OCI-LY3 (cell line): ENCODE measurements around the gene RAP2A.

Experiments
- CTCF ChIP-seq: fragments of 200-600, 300-600 bp; sonication (generic); IDR thresholded peaks from 2 replicates; pipeline ENCODE4 v1.5.1; 2014; ENCODE audit warnings: antibody characterized with exemption, low read length, low read depth
- EZH2phosphoT487 ChIP-seq: fragments of 200-600 bp; shearing (Covaris generic); IDR thresholded peaks from 2 replicates; pipeline ENCODE4 v1.6.1; 2018; ENCODE audit warnings: antibody characterized with exemption, mixed run types, low read depth

- no peak for TF ChIP-seq CTCF
- TF ChIP-seq EZH2phosphoT487, result no peak
These were observed 26.4 kb upstream of the RAP2A start for GRCh38 chr13:97407540-97407939.
